K562 (cell line): ENCODE results near the gene SLC38A10. TPM values are rescaled to one million over a fixed set of nuclear protein-coding genes. Genes with fewer than 3 reads are reported as not detected.

Experiments used
- ATF3 ChIP-seq, 2 experiments: fragments of 450-650 bp in 1 of 2; sonication (generic) in 1 of 2; formaldehyde crosslinking in 1 of 2; IDR thresholded peaks in 1 of 2; conservative IDR thresholded peaks in 1 of 2; 2 replicates each; pipeline versions ENCODE4 v1.6.1 to v1.8.1; 2016 to 2023; ENCODE audit warnings: mild to moderate bottlenecking in 2 of 2, moderate library complexity in 2 of 2, inconsistent platforms in 1 of 2, missing genetic modification reagents in 1 of 2
- DMBX1 ChIP-seq: fragments of 250-450 bp; sonication (Bioruptor Pico); IDR thresholded peaks from 2 replicates; pipeline ENCODE4 v1.8.0; 2022; ENCODE audit warnings: inconsistent platforms, mild to moderate bottlenecking, moderate library complexity, borderline replicate concordance
- KDM2B ChIP-seq: fragments of 250-450 bp; sonication (Bioruptor Pico); IDR thresholded peaks from 2 replicates; pipeline ENCODE4 v1.8.0; 2021; ENCODE audit warnings: mild to moderate bottlenecking, moderate library complexity
- KLF16 ChIP-seq: IDR thresholded peaks from 2 replicates; pipeline ENCODE4 v1.6.1; 2016; ENCODE audit warnings: antibody characterized with exemption
- PBX2 ChIP-seq, 2 experiments: IDR thresholded peaks in 1 of 2; conservative IDR thresholded peaks in 1 of 2; 2 replicates each; pipeline ENCODE4 v1.6.1; 2016; ENCODE audit warnings: low read depth in 2 of 2, mild to moderate bottlenecking in 1 of 2, missing compliant biosample characterization in 1 of 2, missing genetic modification characterization in 1 of 2, moderate library complexity in 1 of 2
- TFE3 ChIP-seq: fragments of 450-650 bp; formaldehyde crosslinking; IDR thresholded peaks from 2 replicates; pipeline ENCODE4 v1.4.0; 2020; ENCODE audit warnings: mild to moderate bottlenecking, mixed read lengths
- TGIF2 ChIP-seq: sonication (generic); formaldehyde crosslinking; IDR thresholded peaks from 2 replicates; pipeline ENCODE4 v1.8.1; 2022; ENCODE audit warnings: mild to moderate bottlenecking, missing genetic modification reagents, moderate library complexity
- ZBTB11 ChIP-seq, 3 experiments: fragments of 200-800 bp in 1 of 3; fragments of 250-450 bp in 1 of 3; fragments of 450-650 bp in 1 of 3; sonication (Bioruptor Pico) in 1 of 3; sonication (Bioruptor generic) in 1 of 3; formaldehyde crosslinking in 1 of 3; IDR thresholded peaks; 2 replicates each; pipeline versions ENCODE4 v1.6.1 to v1.8.0; 2016 to 2022; ENCODE audit warnings: mild to moderate bottlenecking in 2 of 3, missing genetic modification characterization in 2 of 3, missing compliant biosample characterization in 1 of 3, moderate library complexity in 1 of 3
- ZBTB49 ChIP-seq: sonication (generic); formaldehyde crosslinking; IDR thresholded peaks from 2 replicates; pipeline ENCODE4 v1.8.0; 2022; ENCODE audit warnings: missing genetic modification reagents, mild to moderate bottlenecking, borderline replicate concordance
- ZNF655 ChIP-seq: fragments of 250-450 bp; sonication (Bioruptor Pico); IDR thresholded peaks from 2 replicates; pipeline ENCODE4 v1.5.0; 2021
- polyA plus RNA-seq, 8 experiments: library from polyadenylated mRNA; depleted of rRNA in 4 of 8; stranded (reverse) in 5 of 8; unstranded in 3 of 8; fragments of >200 nt; fragmentation: Nextera tagmentation in 2 of 8; fragmentation: Illumina TruSeq in 1 of 8; extraction: Ambion mirVana in 2 of 8; extraction: Trizol in 1 of 8; gene quantifications; 2 replicates each; pipeline versions ENCODE4 v1.2.1 to v1.2.3, GENCODE V29; 2011 to 2014; ENCODE audit warnings: inconsistent platforms in 1 of 8, missing spikeins in 1 of 8
- total RNA-seq, 7 experiments: library from RNA; depleted of rRNA in 6 of 7; stranded (reverse); fragments of >200 nt in 6 of 7; fragmentation: Illumina TruSeq in 2 of 7; extraction: Trizol in 2 of 7; gene quantifications; 2 replicates each; pipeline versions ENCODE4 v1.2.1 to v1.2.3, GENCODE V29; 2011 to 2021; ENCODE audit warnings: low replicate concordance in 1 of 7

SLC38A10 gene
- total and polyA plus RNA-seq, 9 of the 15 experiments (the other 6 are each of a cell fraction or from before 2014, with no cell fraction given) = 0.45 to 54.2 (median 13.8) TPM

GRCh38 chr17:81222906-81223761, 72.0 kb downstream of the SLC38A10 start, which contains the start of gene CEP131 (continued):
- TF ChIP-seq ZBTB11 (CRISPR knock-in tag; IDR thresholded peaks at IDR 0.05) = no peak
- TF ChIP-seq TFE3 (CRISPR knock-in tag) = no peak
- TF ChIP-seq ZBTB49 (CRISPR knock-in tag) = no peak
- no peak for TF ChIP-seq KDM2B (CRISPR knock-in tag)
- no peak for TF ChIP-seq ZNF655 (CRISPR knock-in tag)
- peak; percentile 84 for TF ChIP-seq KLF16
- TF ChIP-seq TGIF2 (CRISPR knock-in tag) = no peak
- TF ChIP-seq PBX2 (CRISPR knock-in tag; IDR thresholded peaks at IDR 0.05; ENCODE audit: low read depth) = peak; percentile 97
- TF ChIP-seq PBX2 (tag; conservative IDR thresholded peaks at IDR 0.05; ENCODE audit: low read depth) = peak; percentile 97
- TF ChIP-seq DMBX1 (CRISPR knock-in tag) = peak; percentile 75; the same call in 1 of the 2 replicates
- no peak for TF ChIP-seq ATF3 (IDR thresholded peaks at IDR 0.05)
- no peak for TF ChIP-seq ATF3 (CRISPR knock-in tag; conservative IDR thresholded peaks at IDR 0.05)
